Progenitor cell of endocrine pancreas (in vitro differentiated cells): ENCODE measurements around the gene SPATS2. TPM values are rescaled to one million over a fixed set of nuclear protein-coding genes. Genes with fewer than 3 reads are reported as not detected.
"Not testable (repeated sequence)": the region's sequence is repeated elsewhere in the genome, so short reads cannot be mapped to it uniquely, and the experiment has no call there.

Experiments used
- DNase-seq: peaks from one replicate; pipeline ENCODE4 v3.0.0; 2021; ENCODE audit warnings: low spot score; ENCODE audit not compliant: unreplicated experiment
- H3K27ac Mint-ChIP-seq: 2 replicates; pipeline ENCODE4 v1.8.0; 2021; ENCODE audit warnings: mild to moderate bottlenecking, moderate library complexity, mixed read lengths
- H3K27me3 Mint-ChIP-seq: 2 replicates; pipeline ENCODE4 v1.8.0; 2021; ENCODE audit warnings: mixed read lengths
- H3K36me3 Mint-ChIP-seq: 2 replicates; pipeline ENCODE4 v1.8.0; 2022; ENCODE audit warnings: mixed read lengths; ENCODE audit not compliant: insufficient read depth
- H3K4me1 Mint-ChIP-seq: 2 replicates; pipeline ENCODE4 v1.8.0; 2021; ENCODE audit warnings: low read depth, mixed read lengths
- H3K4me3 Mint-ChIP-seq: 2 replicates; pipeline ENCODE4 v1.8.0; 2021; ENCODE audit warnings: low read depth, mild to moderate bottlenecking, moderate library complexity, mixed read lengths
- H3K9me3 Mint-ChIP-seq: 2 replicates; pipeline ENCODE4 v1.8.0; 2021; ENCODE audit warnings: low read depth, mixed read lengths
- CTCF ChIP-seq: fragments of 200-600 bp; sonication (generic); IDR thresholded peaks from one replicate; pipeline ENCODE4 v1.5.0; 2021; ENCODE audit warnings: antibody characterized with exemption, mild to moderate bottlenecking; ENCODE audit not compliant: unreplicated experiment
- total RNA-seq: library from RNA; stranded (reverse); gene quantifications from 2 replicates; pipeline ENCODE4 v1.2.1, GENCODE V29; 2021

Gene SPATS2
- total RNA-seq, 1 donor from 2014 or later = 84.4 TPM

GRCh38 chr12:49529414-49529813 lies 162.2 kb downstream of the SPATS2 start:
- TF ChIP-seq CTCF = no peak
- Mint-ChIP-seq H3K27me3 (no peaks in the 10 kb centered on the region), H3K9me3 (no peaks in the 10 kb centered on the region), H3K4me3 (no peak overlapping the region), H3K36me3 (peaks cover 34% of the 10 kb centered on the region), H3K4me1 (peaks cover 7% of the 10 kb centered on the region), H3K27ac (no peak overlapping the region)
- no peak for DNase-seq

GRCh38 chr12:49531745-49532144 lies 164.5 kb downstream of the SPATS2 start:
- Mint-ChIP-seq H3K36me3 (peaks cover 19% of the 10 kb centered on the region), H3K4me1 (peaks cover 14% of the 10 kb centered on the region), H3K4me3 (no peak overlapping the region), H3K27me3 (peaks cover 15% of the 10 kb centered on the region), H3K27ac (no peak overlapping the region), H3K9me3 (no peaks in the 10 kb centered on the region)
- DNase-seq = no peak
- TF ChIP-seq CTCF = no peak

- Mint-ChIP-seq H3K27ac (no peak overlapping the region), H3K9me3 (no peaks in the 10 kb centered on the region), H3K4me3 (no peak overlapping the region), H3K36me3 (peaks cover 11% of the 10 kb centered on the region), H3K27me3 (peaks cover 25% of the 10 kb centered on the region), H3K4me1 (peaks cover 20% of the 10 kb centered on the region)
- no peak for TF ChIP-seq CTCF
- no peak for DNase-seq
These were observed 166.1 kb downstream of the SPATS2 start for GRCh38 chr12:49533331-49533730.

GRCh38 chr12:49534122-49534521 lies 166.9 kb downstream of the SPATS2 start:
- not testable (repeated sequence) for H3K9me3 Mint-ChIP-seq, H3K36me3 Mint-ChIP-seq, H3K4me3 Mint-ChIP-seq, DNase-seq, H3K27ac Mint-ChIP-seq
- Mint-ChIP-seq H3K27me3 (peaks cover 25% of the 10 kb centered on the region), H3K4me1 (peaks cover 20% of the 10 kb centered on the region)

GRCh38 chr12:49534731-49535278 lies 167.5 kb downstream of the SPATS2 start:
- TF ChIP-seq CTCF = no peak
- H3K36me3 Mint-ChIP-seq = peaks cover 5% of the 10 kb centered on the region
- no peak overlapping the region for H3K27ac Mint-ChIP-seq
- no peaks in the 10 kb centered on the region for H3K9me3 Mint-ChIP-seq
- peaks cover 20% of the 10 kb centered on the region for H3K4me1 Mint-ChIP-seq
- peaks cover 29% of the 10 kb centered on the region for H3K27me3 Mint-ChIP-seq
- DNase-seq = no peak
- peak overlapping the region; percentile 29 for H3K4me3 Mint-ChIP-seq

GRCh38 chr12:49535921-49536525 lies 168.8 kb downstream of the SPATS2 start:
- peaks cover 22% of the 10 kb centered on the region for H3K4me1 Mint-ChIP-seq
- H3K9me3 Mint-ChIP-seq = no peaks in the 10 kb centered on the region
- no peak overlapping the region for H3K27ac Mint-ChIP-seq
- DNase-seq = no peak
- H3K36me3 Mint-ChIP-seq = peaks cover 1% of the 10 kb centered on the region
- H3K27me3 Mint-ChIP-seq = peaks cover 40% of the 10 kb centered on the region
- peak overlapping the region; percentile 14 for H3K4me3 Mint-ChIP-seq
- no peak for TF ChIP-seq CTCF
